Ovary (tissue), 3 donors: ENCODE results near the gene LRCH1.

Experiments used
- CTCF ChIP-seq, 3 donors: fragments of 450-650 bp in 2 of 3; fragments of 200-600 bp in 1 of 3; IDR thresholded peaks; one replicate each; pipeline versions ENCODE4 v1.5.1 to v1.8.0; 2016 to 2022; ENCODE audit warnings: antibody characterized with exemption in 3 of 3, mild to moderate bottlenecking in 1 of 3
- POLR2A ChIP-seq: fragments of 450-650 bp; IDR thresholded peaks from one replicate; pipeline ENCODE4 v1.6.1; 2017; ENCODE audit warnings: antibody characterized with exemption, mild to moderate bottlenecking, moderate library complexity
- donor health status: DM: no; HTN: no; CAD: no.

GRCh38 chr13:46627462-46627861 lies 74.5 kb downstream of the LRCH1 start:
- no peak for TF ChIP-seq POLR2A
- TF ChIP-seq CTCF (IDR thresholded peaks at IDR 0.05) = no peak
